HG02588 (cell line): ENCODE results near the gene TRIM74.
"Not testable (repeated sequence)": the region's sequence is repeated elsewhere in the genome, so short reads cannot be mapped to it uniquely, and the experiment has no call there.

ENCODE experiments used
- ATAC-seq: cut with Tn5 transposase; IDR thresholded peaks from one replicate; pipeline ENCODE4 v1.9.1; 2021; ENCODE audit warnings: mild to moderate bottlenecking, moderate library complexity; ENCODE audit not compliant: unreplicated experiment

TRIM74 gene

DNA sequence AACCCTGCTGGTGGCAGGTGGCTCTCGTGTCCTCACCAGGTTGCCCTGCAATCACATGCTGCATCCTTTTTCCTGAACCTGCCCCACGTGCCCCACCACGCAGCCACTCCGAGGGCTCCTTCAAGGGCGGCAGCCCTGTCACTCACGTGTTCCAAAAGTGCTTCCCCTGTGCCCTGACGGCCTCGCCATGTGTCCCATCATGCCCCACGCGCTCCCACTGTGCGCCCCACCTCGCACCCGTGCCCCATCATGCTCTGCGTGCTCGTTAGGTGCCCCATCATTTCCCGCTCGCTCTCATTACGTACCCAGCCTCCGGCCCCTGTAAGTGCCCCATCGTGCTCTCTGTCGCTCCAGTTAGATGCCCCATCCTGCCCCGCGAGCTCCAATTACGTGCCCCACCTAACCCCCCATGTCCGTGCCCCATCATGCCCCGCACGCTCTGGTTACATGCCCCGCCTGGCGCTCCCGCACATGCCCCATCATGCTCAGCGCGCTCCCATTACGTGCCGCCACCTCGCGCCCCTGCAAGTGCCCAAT is at the start of gene TRIM74:
Gene TRIM74 (minus strand): TSS at position 487 of the 537 bp plus-strand sequence. CDS start 3,309 bp downstream, outside the sequence.
- not testable (repeated sequence) for ATAC-seq

DNA sequence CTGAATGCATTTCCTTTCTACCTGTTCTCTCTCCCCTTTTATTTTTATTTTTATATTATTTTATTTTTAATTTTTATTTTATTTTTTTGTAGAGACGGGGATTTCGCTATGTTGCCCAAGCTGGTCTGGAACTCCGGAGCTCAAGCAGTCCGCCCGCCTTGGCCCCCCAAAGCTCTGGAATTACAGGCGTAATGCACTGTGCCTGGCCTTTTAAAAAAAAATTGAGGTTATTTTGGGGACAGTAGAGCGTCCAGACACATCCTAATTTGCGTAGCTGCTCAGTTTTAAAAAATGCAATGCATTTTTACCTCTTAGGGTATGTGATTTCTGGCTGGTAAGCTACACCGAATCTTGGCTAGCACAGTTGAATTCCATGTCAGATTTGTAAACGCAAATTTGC is 37.2 kb upstream of the TRIM74 start:
- ATAC-seq: not testable (repeated sequence)

DNA sequence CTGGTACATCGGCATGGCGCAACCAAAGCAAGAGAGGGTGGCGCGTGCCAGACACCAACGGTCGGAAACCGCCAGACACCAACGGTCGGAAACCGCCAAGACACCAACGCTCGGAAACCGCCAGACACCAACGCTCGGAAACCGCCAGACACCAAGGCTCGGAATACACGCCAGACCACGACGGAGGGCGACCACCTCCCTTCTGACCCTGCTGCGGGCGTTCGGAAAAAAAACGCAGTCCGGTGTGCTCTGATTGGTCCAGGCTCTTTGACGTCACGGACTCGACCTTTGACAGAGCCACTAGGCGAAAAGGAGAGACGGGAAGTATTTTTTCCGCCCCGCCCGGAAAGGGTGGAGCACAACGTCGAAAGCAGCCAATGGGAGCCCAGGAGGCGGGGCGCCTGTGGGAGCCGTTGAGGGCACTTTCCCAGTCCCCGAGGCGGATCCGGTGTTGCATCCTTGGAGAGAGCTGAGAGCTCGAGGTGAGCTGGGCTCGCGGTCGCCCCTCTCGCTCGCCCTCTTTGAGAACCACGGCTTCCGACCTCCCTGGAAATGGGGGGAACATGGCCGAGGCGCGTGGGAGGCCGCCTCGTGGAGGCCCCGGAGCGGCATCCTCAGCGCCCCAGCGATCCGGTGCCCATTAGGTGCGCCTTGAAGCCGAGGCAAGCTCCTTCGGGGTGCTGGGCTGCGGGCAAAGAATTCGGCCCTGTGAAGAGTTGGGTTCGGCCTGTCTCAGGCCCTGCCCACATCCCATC is 36.6 kb upstream of the TRIM74 start:
- ATAC-seq: peak; percentile 73

DNA sequence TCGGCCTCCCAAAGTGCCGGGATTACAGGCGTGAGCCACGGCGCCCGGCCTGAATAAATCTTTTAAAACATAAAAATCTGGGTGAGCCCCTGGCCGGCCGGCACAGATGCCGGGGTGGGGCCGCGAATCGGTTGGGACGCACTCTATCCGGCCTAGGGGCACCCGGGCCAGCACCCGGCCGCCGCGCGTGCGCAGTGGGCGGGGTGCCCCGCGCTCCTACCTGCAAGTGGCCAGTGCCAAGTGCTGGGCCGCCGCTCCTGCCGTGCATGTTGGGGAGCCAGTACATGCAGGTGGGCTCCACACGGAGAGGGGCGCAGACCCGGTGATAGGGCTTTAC is 36.1 kb upstream of the TRIM74 start:
- ATAC-seq: peak; percentile 82

DNA sequence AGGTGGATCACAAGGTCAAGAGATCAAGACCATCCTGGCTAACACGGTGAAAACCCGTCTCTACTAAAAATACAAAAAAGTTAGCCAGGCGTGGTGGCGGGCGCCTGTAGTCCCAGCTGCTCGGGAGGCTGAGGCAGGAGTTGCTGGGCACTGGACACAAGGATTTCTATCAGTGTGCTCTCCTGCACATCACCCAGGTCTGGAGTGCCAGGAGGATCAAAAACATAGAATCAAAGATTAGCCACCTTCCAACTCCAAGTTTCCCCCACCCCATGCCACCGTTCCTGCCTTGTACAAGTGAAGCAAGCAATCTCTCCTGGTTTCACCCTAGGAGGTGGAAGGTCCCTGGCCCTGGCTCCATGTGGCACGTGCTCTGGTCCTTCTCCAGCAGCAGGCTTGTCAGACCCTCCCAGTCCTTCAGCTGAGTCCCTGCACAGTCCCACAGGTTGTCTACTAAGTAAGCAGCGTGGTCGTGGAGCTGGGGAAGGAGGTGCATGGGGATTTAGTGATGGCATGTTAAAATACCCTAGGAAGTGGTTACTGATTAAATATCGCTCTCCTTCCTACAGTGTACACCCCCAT is 28.7 kb upstream of the TRIM74 start:
- ATAC-seq: not testable (repeated sequence)

- not testable (repeated sequence) for ATAC-seq
Observed at GRCh38 chr7:72997447-72997846, 28.2 kb upstream of the TRIM74 start.

DNA sequence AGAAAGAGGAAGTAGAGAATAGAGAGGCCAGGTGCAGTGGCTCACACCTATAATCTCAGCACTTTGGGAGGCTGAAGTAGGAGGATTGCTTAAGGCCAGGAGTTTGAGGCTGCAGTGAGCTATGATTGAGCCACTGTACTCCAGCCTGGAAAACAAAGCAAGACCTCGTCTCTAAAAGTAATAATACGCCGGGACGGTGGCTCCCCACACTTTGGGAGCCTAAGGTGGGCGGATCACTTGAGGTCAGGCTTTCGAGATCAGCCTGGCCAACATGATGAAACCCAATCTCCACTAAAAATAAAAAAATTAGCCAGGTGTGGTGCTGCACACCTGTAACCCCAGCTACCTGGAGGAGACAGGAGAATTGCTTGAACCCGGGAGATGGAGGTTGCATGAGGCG is 26.2 kb upstream of the TRIM74 start:
- not testable (repeated sequence) for ATAC-seq

DNA sequence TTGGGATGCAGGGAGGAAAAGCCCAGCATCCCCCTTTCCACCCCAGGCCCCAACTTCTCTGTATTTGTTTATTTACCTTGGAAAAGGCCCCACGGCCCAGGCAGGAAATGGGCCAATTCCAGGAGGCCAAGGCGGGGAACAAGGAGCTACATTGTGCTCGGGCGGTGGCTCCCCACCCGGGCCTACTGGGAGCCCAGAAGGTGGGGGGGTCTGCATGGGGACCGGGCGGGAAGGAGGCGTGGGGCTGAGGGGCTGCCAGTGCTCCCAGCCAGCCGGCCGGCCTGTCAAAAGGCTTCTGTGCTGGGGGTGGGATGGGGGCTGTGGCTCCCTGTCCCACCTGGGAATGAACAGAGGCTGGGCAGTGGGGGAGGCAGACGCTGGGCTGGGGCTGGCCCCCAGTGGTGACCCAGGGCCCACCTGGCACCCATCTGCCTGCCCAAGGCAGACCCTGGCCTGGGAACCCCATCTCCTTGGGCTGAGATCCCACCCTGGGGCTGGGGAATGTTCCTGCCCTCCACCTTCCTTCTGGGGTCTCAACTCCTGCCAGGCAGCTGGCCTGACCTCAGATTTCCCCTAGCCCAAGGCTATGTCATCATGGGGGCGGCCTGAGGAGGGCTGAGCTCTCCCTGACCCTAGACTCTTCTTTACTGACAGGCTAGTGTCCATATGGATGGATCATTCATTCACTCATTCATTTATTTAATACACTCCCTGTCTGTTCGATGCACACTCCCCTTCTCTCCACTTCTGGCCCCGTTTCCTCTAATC is 21.1 kb upstream of the TRIM74 start:
- not testable (repeated sequence) for ATAC-seq

- not testable (repeated sequence) for ATAC-seq
Observed at GRCh38 chr7:72982084-72982483, 12.8 kb upstream of the TRIM74 start.

- ATAC-seq: not testable (repeated sequence)
Observed at GRCh38 chr7:72980382-72980781, 11.1 kb upstream of the TRIM74 start.

- ATAC-seq: not testable (repeated sequence)
Observed at GRCh38 chr7:72976434-72976833, 7.2 kb upstream of the TRIM74 start.

- ATAC-seq: not testable (repeated sequence)
Observed at GRCh38 chr7:72975656-72976286, 6.5 kb upstream of the TRIM74 start.

DNA sequence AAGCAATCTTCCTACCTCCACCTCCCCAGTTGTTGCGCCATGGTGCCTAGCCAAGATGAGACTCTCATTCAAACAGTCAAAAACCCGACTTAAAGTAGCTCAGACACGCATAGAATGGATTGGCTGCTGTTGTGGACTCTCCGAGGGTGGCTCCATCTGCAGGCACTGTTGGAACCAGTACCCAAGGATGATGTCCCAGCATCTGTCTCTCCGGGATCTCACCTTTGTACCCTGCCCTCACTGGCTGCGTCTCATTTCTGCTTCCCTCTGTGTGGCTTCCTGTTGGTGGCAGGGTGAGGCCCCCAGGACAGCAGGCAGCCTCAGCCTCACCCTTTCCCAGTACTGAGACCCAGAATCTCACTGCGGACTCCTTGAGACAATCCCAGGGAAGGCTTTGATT is 5.5 kb upstream of the TRIM74 start:
- not testable (repeated sequence) for ATAC-seq

- ATAC-seq: not testable (repeated sequence)
Observed at GRCh38 chr7:72971505-72971904, 2.2 kb upstream of the TRIM74 start.

DNA sequence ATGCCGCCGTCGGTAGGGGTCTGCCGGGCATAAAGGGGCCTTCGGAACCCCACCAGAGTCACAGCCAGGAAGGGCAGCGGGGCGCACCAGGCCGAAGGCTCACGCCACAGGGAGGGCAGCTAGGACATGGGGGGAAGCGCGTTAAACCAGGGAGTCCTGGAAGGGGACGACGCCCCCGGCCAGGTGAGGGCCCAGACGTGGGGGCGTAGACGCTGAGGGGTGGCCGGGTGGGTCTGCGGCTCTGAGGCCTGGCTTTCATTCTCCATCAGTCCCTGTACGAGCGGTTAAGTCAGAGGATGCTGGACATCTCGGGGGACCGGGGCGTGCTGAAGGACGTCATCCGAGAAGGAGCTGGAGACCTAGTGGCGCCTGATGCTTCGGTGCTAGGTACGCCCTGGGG is 422 bp upstream of the TRIM74 start:
- not testable (repeated sequence) for ATAC-seq

GRCh38 chr7:72966892-72967291 is 2.4 kb downstream of the TRIM74 start:
- ATAC-seq: not testable (repeated sequence)

DNA sequence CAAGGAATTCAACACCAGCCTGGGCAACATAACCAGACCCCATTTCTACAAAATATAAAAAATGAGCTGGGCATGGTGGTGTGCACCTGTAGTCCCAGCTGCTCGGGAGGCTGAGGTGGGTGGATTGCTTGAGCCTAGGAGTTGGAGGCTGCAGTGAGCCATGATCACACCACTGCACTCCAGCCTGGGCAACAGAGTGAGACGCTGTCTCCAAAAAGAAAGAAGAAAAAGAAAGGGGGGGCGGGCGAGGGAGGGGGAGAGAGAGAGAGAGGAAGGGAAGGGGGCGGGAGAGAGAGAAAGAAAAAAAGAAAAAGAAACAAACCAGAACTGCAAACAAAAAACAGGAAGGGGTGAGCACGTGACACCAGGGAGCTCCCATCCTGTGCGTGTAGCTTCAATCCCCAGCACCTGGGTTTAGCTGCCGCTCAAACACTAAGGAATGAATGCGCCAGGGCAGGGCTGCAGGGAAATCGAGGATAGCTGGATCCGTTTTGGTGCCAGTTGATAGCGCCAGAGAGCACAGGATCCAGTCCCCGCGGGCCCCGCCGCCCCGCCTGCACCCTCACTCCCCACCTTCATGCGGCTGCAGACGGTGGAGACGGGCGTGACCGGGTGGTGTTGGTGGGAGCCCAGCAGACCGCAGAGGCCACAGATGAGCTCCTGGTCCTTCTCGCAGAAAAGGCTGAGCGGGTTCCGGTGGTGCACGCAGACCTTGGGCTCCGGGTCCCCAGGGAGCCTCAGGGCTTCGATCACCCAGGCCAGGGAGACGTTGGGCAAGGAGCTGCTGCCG is 3.9 kb downstream of the TRIM74 start:
- not testable (repeated sequence) for ATAC-seq

- not testable (repeated sequence) for ATAC-seq
Observed at GRCh38 chr7:72963056-72963455, 6.2 kb downstream of the TRIM74 start.

- not testable (repeated sequence) for ATAC-seq
Observed at GRCh38 chr7:72961346-72961650, 8.0 kb downstream of the TRIM74 start.

GRCh38 chr7:72960626-72961345 is 8.5 kb downstream of the TRIM74 start:
- not testable (repeated sequence) for ATAC-seq
